ENCODE measurements around the gene HBB.

The HBB gene

GRCh38 chr11:5247472-5248192, 20.8 kb upstream of the HBB start:
- no peak for DNase-seq (ENCODE audit: low spot score)

DNA sequence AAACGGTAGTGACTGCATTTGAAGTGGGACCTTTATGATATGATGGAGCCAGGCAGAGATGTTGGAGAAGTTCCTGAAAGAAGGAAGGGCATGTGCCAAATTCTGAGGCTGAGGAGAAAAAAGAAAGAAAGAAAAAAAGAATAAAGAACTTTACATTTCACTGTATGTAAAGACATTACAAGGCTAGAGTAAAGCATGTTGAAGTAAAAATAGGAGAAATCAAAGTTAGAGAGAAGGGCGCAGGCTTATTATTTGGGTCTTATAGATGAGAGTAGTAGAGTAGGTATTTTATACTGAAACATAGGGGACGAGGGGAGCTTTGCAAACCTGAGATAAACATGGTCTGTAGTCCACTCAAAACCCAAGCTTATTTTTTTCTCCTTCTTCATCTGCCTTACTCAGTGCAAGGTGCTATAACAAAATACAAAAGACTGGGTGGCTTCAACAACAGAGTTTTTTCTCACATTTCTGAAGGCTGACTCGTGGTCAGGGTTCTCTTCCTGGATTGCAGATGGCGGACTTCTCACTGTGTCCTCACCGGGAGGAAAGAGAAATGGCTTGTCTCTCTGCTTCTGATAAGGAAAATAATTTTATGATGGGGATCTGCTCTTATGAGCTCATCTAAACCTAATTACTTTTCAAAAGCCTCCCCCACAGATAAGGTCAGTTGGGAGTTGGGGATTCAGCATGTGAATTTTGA, 20.1 kb upstream of the HBB start:
- DNase-seq (ENCODE audit: low spot score) = no peak

DNA sequence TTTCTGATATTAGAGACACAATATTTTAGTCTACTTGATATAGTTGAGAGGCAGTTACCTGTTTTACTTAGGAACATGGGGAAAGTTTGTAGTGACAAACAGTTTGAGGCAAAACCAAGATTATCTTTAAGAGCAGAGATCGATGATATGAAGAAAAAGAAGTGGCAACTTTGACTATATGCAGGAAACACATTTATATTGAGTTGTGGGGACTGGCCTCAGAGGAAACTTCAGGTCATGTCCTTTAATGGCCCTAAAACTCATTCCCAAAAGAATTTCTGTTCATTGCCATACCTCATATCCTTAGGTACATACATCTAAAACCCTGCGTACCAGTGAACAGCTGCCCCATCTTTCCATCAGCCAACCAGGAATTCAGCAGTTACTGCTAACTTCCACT, 18.3 kb upstream of the HBB start:
- no peak for DNase-seq (ENCODE audit: low spot score)

GRCh38 chr11:5243816-5244180, 16.9 kb upstream of the HBB start:
- no peak for DNase-seq (ENCODE audit: low spot score)

- no peak for DNase-seq (ENCODE audit: low spot score)
Measured at GRCh38 chr11:5242933-5243815, 16.3 kb upstream of the HBB start.

DNA sequence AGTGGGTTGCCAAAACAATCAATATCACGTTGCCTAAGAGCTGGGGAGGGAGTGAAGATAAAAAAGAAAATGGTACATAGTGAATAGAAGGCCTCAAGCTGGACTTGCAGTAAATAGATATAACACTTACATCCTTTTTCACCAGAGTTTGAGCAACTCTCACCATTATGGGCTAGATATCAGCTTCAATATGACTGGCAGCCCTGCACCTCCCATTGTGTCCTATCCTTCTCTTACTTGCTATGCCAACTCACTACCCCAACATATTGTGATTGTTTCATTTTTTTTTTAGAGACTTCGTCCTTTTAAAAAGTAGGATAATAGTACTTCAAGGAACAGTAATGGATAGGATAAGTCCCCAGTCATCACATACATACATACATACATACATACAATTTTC, 15.3 kb upstream of the HBB start:
- no peak for DNase-seq (ENCODE audit: low spot score)

GRCh38 chr11:5241458-5241857, 14.6 kb upstream of the HBB start:
- no peak for DNase-seq (ENCODE audit: low spot score)

DNA sequence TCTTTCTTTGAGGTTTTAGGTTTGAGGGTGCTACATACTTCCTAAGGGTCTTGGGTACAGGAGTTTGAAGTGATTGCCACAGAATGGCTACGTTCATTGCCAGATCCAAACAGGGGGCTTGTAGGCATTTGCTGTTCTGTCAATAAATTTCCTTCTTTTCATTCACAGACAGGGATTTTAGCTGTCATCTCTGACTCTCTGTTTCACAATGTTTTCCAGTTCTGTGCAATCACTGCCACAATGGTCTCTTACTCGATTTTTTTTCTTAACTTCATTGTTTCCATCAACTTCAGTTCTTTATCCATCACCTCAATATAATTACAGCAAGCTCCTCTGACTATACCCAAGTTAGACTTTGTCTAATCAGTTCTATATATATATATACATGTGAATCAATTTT, 13.6 kb upstream of the HBB start:
- DNase-seq (ENCODE audit: low spot score) = no peak

DNA sequence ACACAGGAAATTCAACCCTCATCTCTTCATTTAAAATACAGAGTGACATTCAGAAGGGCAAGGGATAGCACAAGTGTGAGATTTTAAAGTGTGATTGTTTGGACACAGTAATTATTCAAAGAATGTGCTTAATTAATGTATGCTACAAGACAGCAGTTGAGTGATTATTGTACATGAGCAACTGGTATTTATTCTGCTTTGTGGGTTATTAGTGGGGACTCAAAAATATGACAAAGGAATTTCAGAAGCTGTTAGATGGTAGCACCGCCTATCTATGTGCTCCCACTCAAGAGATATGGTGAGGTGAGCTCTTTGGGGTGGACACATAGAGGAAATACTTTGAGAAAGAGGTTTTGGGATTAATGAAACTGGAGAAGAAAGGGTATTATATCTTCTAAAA, 13.2 kb upstream of the HBB start:
- no peak for DNase-seq (ENCODE audit: low spot score)

DNA sequence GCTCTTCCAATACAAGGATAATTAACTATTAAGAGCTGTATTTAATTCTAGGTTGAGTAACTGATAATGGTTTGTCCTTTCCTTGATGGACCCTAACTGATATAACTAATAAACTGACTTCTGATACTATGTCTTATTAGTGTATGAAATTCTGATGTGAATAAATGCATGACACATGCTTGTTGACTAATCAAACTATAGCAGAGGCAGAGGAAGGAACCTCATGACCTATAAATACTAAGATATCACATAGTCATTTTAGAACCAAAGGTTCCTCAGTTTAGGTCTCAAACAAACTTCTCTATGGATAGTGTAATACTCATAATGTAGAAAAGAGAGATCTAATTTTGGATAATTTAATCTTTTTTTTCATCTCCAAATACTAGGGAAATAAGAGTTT, 12.2 kb upstream of the HBB start:
- DNase-seq (ENCODE audit: low spot score) = no peak

DNA sequence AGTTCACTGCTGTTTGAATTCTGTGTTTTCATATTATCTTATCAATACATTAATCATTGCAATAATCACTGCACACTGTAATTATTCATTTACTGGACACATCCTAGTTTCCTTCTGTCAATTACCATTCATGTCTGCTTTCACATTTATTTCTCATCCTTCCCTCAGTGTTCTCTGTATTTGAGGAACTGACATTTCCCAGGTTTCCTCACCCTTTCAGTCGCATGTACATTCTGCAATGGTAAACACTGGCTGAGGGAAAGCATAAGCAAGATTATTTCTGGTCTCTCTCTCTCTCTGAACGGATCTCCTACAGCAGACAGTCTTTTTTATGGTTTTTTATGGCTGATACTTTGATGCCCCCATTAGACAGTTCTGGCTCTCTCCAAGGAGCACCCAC, 11.6 kb upstream of the HBB start:
- no peak for DNase-seq (ENCODE audit: low spot score)

DNA sequence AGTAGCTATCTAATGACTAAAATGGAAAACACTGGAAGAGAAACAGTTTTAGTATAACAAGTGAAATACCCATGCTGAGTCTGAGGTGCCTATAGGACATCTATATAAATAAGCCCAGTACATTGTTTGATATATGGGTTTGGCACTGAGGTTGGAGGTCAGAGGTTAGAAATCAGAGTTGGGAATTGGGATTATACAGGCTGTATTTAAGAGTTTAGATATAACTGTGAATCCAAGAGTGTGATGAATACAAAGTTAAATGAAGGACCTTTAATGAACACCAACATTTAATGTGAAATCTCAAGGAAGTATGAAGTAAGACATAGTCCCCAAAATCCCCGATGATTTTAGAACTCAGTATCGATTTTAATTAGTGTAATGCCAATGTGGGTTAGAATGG, 10.5 kb upstream of the HBB start:
- no peak for DNase-seq (ENCODE audit: low spot score)

GRCh38 chr11:5235364-5236095, 8.7 kb upstream of the HBB start:
- DNase-seq (ENCODE audit: low spot score) = no peak

- no peak for DNase-seq (ENCODE audit: low spot score)
Measured at GRCh38 chr11:5234381-5234834, 7.5 kb upstream of the HBB start, which contains the start of gene HBD. HBD (minus strand) TSS chr11:5234483; CDS start chr11:5234433, 50 bp downstream.

- no peak for DNase-seq (ENCODE audit: low spot score)
Measured at GRCh38 chr11:5233307-5233706, 6.4 kb upstream of the HBB start.

- no peak for DNase-seq (ENCODE audit: low spot score)
Measured at GRCh38 chr11:5232821-5233220, 6.0 kb upstream of the HBB start.

GRCh38 chr11:5232176-5232575, 5.3 kb upstream of the HBB start:
- DNase-seq (ENCODE audit: low spot score) = no peak

- no peak for DNase-seq (ENCODE audit: low spot score)
Measured at GRCh38 chr11:5231111-5231510, 4.2 kb upstream of the HBB start.

DNA sequence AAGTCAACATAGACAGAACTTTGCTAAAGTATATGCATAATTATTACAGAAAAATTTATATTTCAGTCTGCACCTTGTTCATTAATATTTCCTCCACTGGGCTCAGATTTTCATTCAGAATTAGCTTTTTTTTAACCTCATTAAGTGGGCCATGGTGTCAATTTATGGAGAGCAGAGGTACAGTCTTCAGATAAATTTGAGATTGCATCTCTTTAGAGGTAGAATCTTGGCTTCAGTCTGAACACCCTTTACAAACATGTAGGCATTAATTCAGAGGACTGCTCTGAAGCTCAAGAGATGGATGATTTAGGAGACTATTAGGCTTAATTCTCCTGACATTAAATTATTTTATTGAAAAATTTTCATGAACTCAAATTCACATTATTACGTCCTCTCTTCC, 3.4 kb upstream of the HBB start:
- DNase-seq (ENCODE audit: low spot score) = no peak

DNA sequence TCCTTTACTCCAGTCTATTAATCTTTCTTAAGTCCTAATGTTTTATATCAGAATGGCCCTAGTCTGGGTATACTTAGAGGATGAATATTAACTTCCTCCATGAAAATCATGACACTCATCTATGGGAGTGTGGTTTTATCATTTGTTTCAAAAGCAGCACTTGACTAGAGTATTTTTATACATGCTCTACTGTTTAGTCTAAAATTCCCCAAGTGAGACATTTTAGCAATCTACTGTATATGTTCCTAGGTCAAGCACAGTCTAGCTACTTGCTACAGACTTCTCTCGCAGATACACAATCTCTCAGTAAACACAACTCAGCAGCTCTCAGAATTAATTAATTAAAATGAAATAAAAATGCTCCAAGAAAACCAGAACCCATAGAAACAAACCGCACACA, 2.9 kb upstream of the HBB start:
- no peak for DNase-seq (ENCODE audit: low spot score)

DNA sequence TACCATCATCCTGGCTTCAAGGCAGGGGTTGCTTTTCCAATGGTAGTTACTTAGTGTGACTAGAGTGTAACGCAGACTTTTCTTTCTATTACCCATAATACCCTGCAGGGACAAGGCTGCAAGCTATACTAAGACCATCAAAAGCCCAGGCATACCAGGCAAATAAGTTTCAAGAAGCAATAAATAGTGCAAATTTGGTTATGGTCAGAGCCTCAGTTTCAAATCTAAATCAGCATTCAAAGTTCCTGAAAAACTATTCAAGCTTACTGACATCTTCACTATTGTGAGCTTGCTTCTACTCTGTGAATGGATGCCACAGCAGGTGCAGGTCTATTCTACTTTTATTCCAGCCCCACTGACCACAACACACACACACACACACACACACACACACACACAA, 2.5 kb upstream of the HBB start:
- DNase-seq (ENCODE audit: low spot score) = no peak

- no peak for DNase-seq (ENCODE audit: low spot score)
Measured at GRCh38 chr11:5228124-5228523, 1.3 kb upstream of the HBB start.

Measured in NAMALWA (cell line).